Measurements from ENCODE around the gene SLC24A1.

- TF ChIP-seq CTCF (IDR thresholded peaks at IDR 0.05) (no peak), POLR2A (IDR thresholded peaks at IDR 0.05) (no peak)
These were observed 58.8 kb downstream of the SLC24A1 start for GRCh38 chr15:65680544-65680943.

Measured in Peyer's patch (tissue), 4 donors.